ENCODE measurements around the gene OBSCN.

The OBSCN gene

DNA sequence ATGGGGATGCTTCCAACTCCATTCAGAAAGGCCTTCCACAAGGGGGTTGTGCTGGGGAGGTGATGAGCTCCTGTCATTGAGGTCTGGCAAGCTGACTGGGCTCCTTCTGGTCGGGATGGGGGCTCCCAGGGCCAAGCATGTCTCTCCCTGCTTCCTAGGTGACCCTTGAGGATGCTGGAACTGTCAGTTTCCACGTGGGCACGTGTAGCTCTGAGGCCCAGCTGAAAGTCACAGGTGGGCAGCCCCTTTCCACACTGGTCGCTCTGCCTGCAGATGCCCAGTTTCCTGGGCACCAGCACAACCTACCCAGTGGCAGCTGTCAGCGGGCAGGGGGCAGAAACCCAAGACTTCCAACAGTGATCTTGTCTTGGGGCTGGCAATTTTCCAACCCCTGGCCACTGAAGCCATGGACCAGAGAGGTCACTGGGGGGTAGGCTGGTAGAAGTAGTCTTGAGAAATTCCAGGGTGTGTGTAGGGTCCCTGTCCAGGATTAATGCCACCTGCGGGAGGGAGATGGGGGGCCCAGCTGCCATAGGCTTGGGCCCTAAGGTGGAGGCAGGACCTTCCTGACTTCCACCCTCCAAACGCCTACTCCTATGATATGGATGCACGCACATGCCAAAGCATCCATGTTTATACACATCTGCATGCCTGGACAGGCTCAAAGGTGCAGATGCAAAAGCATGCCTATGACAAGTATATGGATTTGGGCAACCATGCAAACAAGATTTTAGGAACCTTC is 101.7 kb downstream of the OBSCN start:
- DNase-seq (ENCODE audit: low read depth in 1 of 2, low spot score in 1 of 2), result no peak
- no peak overlapping the region for H3K4me3 ChIP-seq (replicated peaks; ENCODE audit: insufficient read depth, low read length)
- H3K27ac ChIP-seq (replicated peaks), result no peak overlapping the region
- no peaks in the 10 kb centered on the region for H3K27me3 ChIP-seq (ENCODE audit: insufficient read depth, poor library complexity, severe bottlenecking)
- TF ChIP-seq POLR2AphosphoS5 (IDR thresholded peaks at IDR 0.05; ENCODE audit: low read depth) (no peak), GABPA (IDR thresholded peaks at IDR 0.05; ENCODE audit: low read depth) (no peak), SPI1 (IDR thresholded peaks at IDR 0.05; ENCODE audit: borderline replicate concordance, low read depth) (no peak)
- TF ChIP-seq, protein P1, sequence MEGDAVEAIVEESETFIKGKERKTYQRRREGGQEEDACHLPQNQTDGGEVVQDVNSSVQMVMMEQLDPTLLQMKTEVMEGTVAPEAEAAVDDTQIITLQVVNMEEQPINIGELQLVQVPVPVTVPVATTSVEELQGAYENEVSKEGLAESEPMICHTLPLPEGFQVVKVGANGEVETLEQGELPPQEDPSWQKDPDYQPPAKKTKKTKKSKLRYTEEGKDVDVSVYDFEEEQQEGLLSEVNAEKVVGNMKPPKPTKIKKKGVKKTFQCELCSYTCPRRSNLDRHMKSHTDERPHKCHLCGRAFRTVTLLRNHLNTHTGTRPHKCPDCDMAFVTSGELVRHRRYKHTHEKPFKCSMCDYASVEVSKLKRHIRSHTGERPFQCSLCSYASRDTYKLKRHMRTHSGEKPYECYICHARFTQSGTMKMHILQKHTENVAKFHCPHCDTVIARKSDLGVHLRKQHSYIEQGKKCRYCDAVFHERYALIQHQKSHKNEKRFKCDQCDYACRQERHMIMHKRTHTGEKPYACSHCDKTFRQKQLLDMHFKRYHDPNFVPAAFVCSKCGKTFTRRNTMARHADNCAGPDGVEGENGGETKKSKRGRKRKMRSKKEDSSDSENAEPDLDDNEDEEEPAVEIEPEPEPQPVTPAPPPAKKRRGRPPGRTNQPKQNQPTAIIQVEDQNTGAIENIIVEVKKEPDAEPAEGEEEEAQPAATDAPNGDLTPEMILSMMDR (IDR thresholded peaks at IDR 0.05; ENCODE audit: insufficient read depth, low read length), result no peak
- TF ChIP-seq, protein P2, sequence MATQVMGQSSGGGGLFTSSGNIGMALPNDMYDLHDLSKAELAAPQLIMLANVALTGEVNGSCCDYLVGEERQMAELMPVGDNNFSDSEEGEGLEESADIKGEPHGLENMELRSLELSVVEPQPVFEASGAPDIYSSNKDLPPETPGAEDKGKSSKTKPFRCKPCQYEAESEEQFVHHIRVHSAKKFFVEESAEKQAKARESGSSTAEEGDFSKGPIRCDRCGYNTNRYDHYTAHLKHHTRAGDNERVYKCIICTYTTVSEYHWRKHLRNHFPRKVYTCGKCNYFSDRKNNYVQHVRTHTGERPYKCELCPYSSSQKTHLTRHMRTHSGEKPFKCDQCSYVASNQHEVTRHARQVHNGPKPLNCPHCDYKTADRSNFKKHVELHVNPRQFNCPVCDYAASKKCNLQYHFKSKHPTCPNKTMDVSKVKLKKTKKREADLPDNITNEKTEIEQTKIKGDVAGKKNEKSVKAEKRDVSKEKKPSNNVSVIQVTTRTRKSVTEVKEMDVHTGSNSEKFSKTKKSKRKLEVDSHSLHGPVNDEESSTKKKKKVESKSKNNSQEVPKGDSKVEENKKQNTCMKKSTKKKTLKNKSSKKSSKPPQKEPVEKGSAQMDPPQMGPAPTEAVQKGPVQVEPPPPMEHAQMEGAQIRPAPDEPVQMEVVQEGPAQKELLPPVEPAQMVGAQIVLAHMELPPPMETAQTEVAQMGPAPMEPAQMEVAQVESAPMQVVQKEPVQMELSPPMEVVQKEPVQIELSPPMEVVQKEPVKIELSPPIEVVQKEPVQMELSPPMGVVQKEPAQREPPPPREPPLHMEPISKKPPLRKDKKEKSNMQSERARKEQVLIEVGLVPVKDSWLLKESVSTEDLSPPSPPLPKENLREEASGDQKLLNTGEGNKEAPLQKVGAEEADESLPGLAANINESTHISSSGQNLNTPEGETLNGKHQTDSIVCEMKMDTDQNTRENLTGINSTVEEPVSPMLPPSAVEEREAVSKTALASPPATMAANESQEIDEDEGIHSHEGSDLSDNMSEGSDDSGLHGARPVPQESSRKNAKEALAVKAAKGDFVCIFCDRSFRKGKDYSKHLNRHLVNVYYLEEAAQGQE (IDR thresholded peaks at IDR 0.05; ENCODE audit: insufficient replicate concordance, low read depth), result no peak

DNA sequence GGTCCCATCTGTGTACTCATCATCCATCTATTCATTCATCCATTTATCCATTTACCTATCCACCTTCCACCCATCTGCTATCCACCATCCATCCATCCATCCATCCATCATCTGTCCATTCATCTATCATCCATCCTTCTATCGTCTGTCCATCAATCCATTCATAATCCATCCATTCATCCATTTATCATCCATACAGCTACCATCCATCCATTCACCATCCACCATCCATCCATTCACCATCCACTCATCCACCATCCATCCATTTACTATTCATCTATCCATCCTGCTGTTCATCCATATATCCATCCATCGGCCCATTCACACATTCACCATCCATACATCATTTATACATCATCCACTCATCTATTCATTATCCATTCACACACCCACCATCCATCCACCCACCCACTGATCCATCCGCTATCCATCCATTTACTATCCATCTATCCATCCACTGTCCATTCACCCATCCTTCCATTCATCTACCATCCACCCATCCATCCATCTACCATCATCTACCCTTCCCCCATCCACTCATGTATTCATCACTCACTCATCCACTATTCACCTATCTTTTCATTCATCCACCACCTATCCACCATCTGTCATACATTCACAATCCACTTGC is 102.4 kb downstream of the OBSCN start:
- no peak for DNase-seq (ENCODE audit: low read depth in 1 of 2, low spot score in 1 of 2)
- Histone ChIP-seq H3K27ac (replicated peaks) (no peak overlapping the region), H3K27me3 (ENCODE audit: insufficient read depth, poor library complexity, severe bottlenecking) (no peaks in the 10 kb centered on the region), H3K4me3 (replicated peaks; ENCODE audit: insufficient read depth, low read length) (no peak overlapping the region)
- TF ChIP-seq, protein P1 (IDR thresholded peaks at IDR 0.05; ENCODE audit: insufficient read depth, low read length), result no peak
- no peak for TF ChIP-seq SPI1 (IDR thresholded peaks at IDR 0.05; ENCODE audit: borderline replicate concordance, low read depth)
- TF ChIP-seq, protein P2 (IDR thresholded peaks at IDR 0.05; ENCODE audit: insufficient replicate concordance, low read depth), result no peak
- TF ChIP-seq GABPA (IDR thresholded peaks at IDR 0.05; ENCODE audit: low read depth), result no peak
- TF ChIP-seq POLR2AphosphoS5 (IDR thresholded peaks at IDR 0.05; ENCODE audit: low read depth), result no peak

DNA sequence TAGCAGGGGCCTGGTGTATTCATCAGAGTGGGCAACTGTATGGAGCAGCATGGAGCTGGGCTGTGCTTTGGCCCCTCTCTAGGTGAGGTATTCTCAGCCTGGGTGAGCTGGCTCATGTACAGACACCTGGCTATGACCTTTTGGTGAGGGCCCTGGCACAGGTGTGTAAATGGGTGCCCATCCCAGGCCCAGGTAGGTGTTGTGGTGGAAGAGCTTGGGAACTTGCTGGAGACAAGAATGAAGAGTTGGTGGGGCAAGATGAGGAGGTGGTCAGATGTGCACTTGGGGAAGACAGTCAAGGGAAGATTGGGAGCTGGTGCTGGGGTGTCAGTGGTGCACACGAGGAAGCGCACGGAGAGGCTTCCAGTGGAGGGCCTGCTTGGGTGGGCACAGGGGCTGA is 103.2 kb downstream of the OBSCN start:
- no peak overlapping the region for H3K27ac ChIP-seq (replicated peaks)
- H3K27me3 ChIP-seq (ENCODE audit: insufficient read depth, poor library complexity, severe bottlenecking), result no peaks in the 10 kb centered on the region
- no peak for TF ChIP-seq GABPA (IDR thresholded peaks at IDR 0.05; ENCODE audit: low read depth)
- no peak for TF ChIP-seq SPI1 (IDR thresholded peaks at IDR 0.05; ENCODE audit: borderline replicate concordance, low read depth)
- TF ChIP-seq, protein P2 (IDR thresholded peaks at IDR 0.05; ENCODE audit: insufficient replicate concordance, low read depth), result no peak
- no peak for TF ChIP-seq POLR2AphosphoS5 (IDR thresholded peaks at IDR 0.05; ENCODE audit: low read depth)
- TF ChIP-seq, protein P1 (IDR thresholded peaks at IDR 0.05; ENCODE audit: insufficient read depth, low read length), result no peak
- no peak overlapping the region for H3K4me3 ChIP-seq (replicated peaks; ENCODE audit: insufficient read depth, low read length)
- no peak for DNase-seq (ENCODE audit: low read depth in 1 of 2, low spot score in 1 of 2)

All from HL-60 (cell line).